ENCODE data around the gene PARP8. TPM values are rescaled to one million over a fixed set of nuclear protein-coding genes. Genes with fewer than 3 reads are reported as not detected.
"Not testable (repeated sequence)": the region's sequence is repeated elsewhere in the genome, so short reads cannot be mapped to it uniquely, and the experiment has no call there.

PARP8 gene
- total RNA-seq, 1 donor from 2014 or later: 14.8 TPM

GRCh38 chr5:50687548-50687947 is 21.1 kb downstream of the PARP8 start:
- no peak for DNase-seq

- no peak for DNase-seq
These were observed 25.1 kb downstream of the PARP8 start for GRCh38 chr5:50691399-50692016.

- DNase-seq: no peak
These were observed 27.7 kb downstream of the PARP8 start for GRCh38 chr5:50694027-50694590.

- DNase-seq: not testable (repeated sequence)
These were observed 28.2 kb downstream of the PARP8 start for GRCh38 chr5:50694626-50695025.

- DNase-seq: no peak
These were observed 31.3 kb downstream of the PARP8 start for GRCh38 chr5:50697739-50698138.

- no peak for DNase-seq
These were observed 33.3 kb downstream of the PARP8 start for GRCh38 chr5:50699737-50700136.

- DNase-seq: no peak
These were observed 34.3 kb downstream of the PARP8 start for GRCh38 chr5:50700706-50701105.

GRCh38 chr5:50702615-50703366 is 36.4 kb downstream of the PARP8 start:
- DNase-seq: no peak

GRCh38 chr5:50703367-50703666 is 36.9 kb downstream of the PARP8 start:
- no peak for DNase-seq

GRCh38 chr5:50704730-50705129 is 38.3 kb downstream of the PARP8 start:
- DNase-seq: no peak

- DNase-seq: no peak
These were observed 43.0 kb downstream of the PARP8 start for GRCh38 chr5:50709471-50709870.

- no peak for DNase-seq
These were observed 44.4 kb downstream of the PARP8 start for GRCh38 chr5:50710838-50711237.

GRCh38 chr5:50711280-50711679 is 44.8 kb downstream of the PARP8 start:
- DNase-seq: peak; percentile 35

- no peak for DNase-seq
These were observed 46.0 kb downstream of the PARP8 start for GRCh38 chr5:50712479-50712878.

GRCh38 chr5:50715001-50715400 is 48.6 kb downstream of the PARP8 start:
- no peak for DNase-seq

- no peak for DNase-seq
These were observed 49.7 kb downstream of the PARP8 start for GRCh38 chr5:50716134-50716533.

- no peak for DNase-seq
These were observed 51.2 kb downstream of the PARP8 start for GRCh38 chr5:50717651-50718050.

- DNase-seq: no peak
These were observed 53.7 kb downstream of the PARP8 start for GRCh38 chr5:50720061-50720710.

GRCh38 chr5:50722223-50722622 is 55.8 kb downstream of the PARP8 start:
- no peak for DNase-seq

- no peak for DNase-seq
These were observed 57.8 kb downstream of the PARP8 start for GRCh38 chr5:50724262-50724661.

- no peak for DNase-seq
These were observed 59.5 kb downstream of the PARP8 start for GRCh38 chr5:50725800-50726474.

GRCh38 chr5:50726475-50727148 is 60.2 kb downstream of the PARP8 start:
- DNase-seq: no peak

Measured in tongue (tissue), 2 donors.